Body of pancreas (tissue), 4 donors: ENCODE data around the gene MLNR. TPM values are rescaled to one million over a fixed set of nuclear protein-coding genes. Genes with fewer than 3 reads are reported as not detected.

Experiments
- ATAC-seq: fragments of 150-250 bp; one replicate; pipeline ENCODE4 v1.9.1; 2016
- DNase-seq, 4 donors: peaks; one replicate each; pipeline ENCODE4 v3.0.0-alpha.2; 2019
- H3K27ac ChIP-seq, 4 donors: fragments of 200-600 bp; sonication (generic); 1 replicate in 3 of 4; 2 replicates in 1 of 4; pipeline versions ENCODE4 v1.5.1 to v1.6.1; 2016 to 2019; ENCODE audit warnings: mild to moderate bottlenecking in 1 of 4, mixed read lengths in 1 of 4, moderate library complexity in 1 of 4
- H3K27me3 ChIP-seq, 2 donors: fragments of 200-600 bp; sonication (generic); one replicate each; pipeline ENCODE4 v1.6.0; 2016; ENCODE audit warnings: mild to moderate bottlenecking in 1 of 2
- H3K36me3 ChIP-seq, 2 donors: fragments of 200-600 bp; sonication (generic); replicated peaks in 1 of 2; 2 replicates each; pipeline ENCODE4 v1.5.1; 2016; ENCODE audit warnings: low read depth in 2 of 2; ENCODE audit not compliant: insufficient read depth in 1 of 2
- H3K4me1 ChIP-seq: fragments of 200-600 bp; sonication (generic); one replicate; pipeline ENCODE4 v1.6.0; 2016
- H3K4me3 ChIP-seq, 2 donors: fragments of 200-600 bp; sonication (generic); 1 replicate in 1 of 2; 2 replicates in 1 of 2; pipeline ENCODE4 v1.5.1; 2016 to 2019
- H3K9me3 ChIP-seq, 3 donors: fragments of 200-600 bp; sonication (generic); 1 replicate in 2 of 3; 2 replicates in 1 of 3; pipeline ENCODE4 v1.5.1; 2016
- POLR2A ChIP-seq, 3 donors: fragments of 450-650 bp; IDR thresholded peaks; one replicate each; pipeline ENCODE4 v1.6.1; 2016; ENCODE audit warnings: antibody characterized with exemption in 3 of 3, mild to moderate bottlenecking in 2 of 3
- WGBS, 2 donors: methylation state at CpG; one replicate each; pipeline ENCODE4 v1.1.5; 2017; 5-methylcytosine and 5-hydroxymethylcytosine counted together
- intact Hi-C: fragments of 100-400 bp; cut with DNase I; formaldehyde crosslinking; loops from one replicate; pipeline ENCODE4 v1.15.1; 2023
- small RNA-seq: library from RNA; depleted of rRNA; stranded (forward); fragments of <200 nt; gene quantifications from one replicate; pipeline ENCODE3, GENCODE V24; 2016
- total RNA-seq, 2 donors: library from RNA; depleted of rRNA; stranded (reverse); fragments of >200 nt; gene quantifications; one replicate each; pipeline ENCODE4 v1.1.0, GENCODE V29; 2016
- TF ChIP-seq, protein P1 (sequence below), 7 experiments: fragments of 450-650 bp in 4 of 7; fragments of 200-600 bp in 3 of 7; sonication (generic) in 3 of 7; IDR thresholded peaks; one replicate each; pipeline ENCODE4 v1.5.1; 2016 to 2019; ENCODE audit warnings: antibody characterized with exemption in 7 of 7

The MLNR gene
- total RNA-seq, 2 donors from 2014 or later, result not detected

- no peaks in the 10 kb centered on the region for H3K27me3 ChIP-seq
- no peaks in the 10 kb centered on the region for H3K9me3 ChIP-seq
- H3K27ac ChIP-seq, result no peak overlapping the region
- H3K36me3 ChIP-seq, result peaks cover 0 to 7% of the 10 kb centered on the region in 2 donors
- WGBS, 2 donors, result 75 to 78% methylated on average over 2 of the region's 2 CpGs
- DNase-seq (no peak), ATAC-seq (no peak)
- intact Hi-C loops, result no loop called here
- H3K4me3 ChIP-seq, result no peak overlapping the region
- no peaks in the 10 kb centered on the region for H3K4me1 ChIP-seq
- no peak for TF ChIP-seq POLR2A (IDR thresholded peaks at IDR 0.05)
- TF ChIP-seq, protein P1, sequence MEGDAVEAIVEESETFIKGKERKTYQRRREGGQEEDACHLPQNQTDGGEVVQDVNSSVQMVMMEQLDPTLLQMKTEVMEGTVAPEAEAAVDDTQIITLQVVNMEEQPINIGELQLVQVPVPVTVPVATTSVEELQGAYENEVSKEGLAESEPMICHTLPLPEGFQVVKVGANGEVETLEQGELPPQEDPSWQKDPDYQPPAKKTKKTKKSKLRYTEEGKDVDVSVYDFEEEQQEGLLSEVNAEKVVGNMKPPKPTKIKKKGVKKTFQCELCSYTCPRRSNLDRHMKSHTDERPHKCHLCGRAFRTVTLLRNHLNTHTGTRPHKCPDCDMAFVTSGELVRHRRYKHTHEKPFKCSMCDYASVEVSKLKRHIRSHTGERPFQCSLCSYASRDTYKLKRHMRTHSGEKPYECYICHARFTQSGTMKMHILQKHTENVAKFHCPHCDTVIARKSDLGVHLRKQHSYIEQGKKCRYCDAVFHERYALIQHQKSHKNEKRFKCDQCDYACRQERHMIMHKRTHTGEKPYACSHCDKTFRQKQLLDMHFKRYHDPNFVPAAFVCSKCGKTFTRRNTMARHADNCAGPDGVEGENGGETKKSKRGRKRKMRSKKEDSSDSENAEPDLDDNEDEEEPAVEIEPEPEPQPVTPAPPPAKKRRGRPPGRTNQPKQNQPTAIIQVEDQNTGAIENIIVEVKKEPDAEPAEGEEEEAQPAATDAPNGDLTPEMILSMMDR (IDR thresholded peaks at IDR 0.05), result no peak
Measured at GRCh38 chr13:49265822-49266221, 45.7 kb downstream of the MLNR start.

DNA sequence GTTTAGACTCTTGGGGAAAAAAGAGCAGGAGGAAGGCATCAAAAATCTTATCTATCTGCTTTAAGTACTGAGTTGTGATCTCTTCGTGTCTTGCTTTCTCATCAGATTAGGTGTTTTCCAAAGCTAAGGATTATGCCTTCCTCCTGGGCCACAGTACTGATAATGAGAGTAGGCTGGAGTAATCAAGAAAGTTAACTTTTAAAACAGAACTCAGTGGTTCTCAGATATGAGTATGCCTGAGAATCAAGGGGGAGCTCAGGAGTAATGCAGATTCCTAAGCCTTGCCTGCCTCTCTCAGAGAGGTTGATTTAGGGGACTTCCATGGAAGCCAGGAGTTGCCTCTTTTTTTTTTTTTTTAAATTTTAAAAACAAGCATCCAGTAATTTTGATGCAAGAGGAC, 51.1 kb downstream of the MLNR start:
- H3K4me1 ChIP-seq, result no peaks in the 10 kb centered on the region
- peaks cover 0 to 5% of the 10 kb centered on the region in 2 donors for H3K36me3 ChIP-seq
- DNase-seq (no peak), ATAC-seq (no peak)
- intact Hi-C loops, result no loop called here
- TF ChIP-seq, protein P1 (IDR thresholded peaks at IDR 0.05), result no peak
- TF ChIP-seq POLR2A (IDR thresholded peaks at IDR 0.05), result no peak
- 33 to 77% methylated on average over 1 of the region's 1 CpG for WGBS, 2 donors
- no peaks in the 10 kb centered on the region for H3K9me3 ChIP-seq
- H3K27me3 ChIP-seq, result no peaks in the 10 kb centered on the region
- H3K4me3 ChIP-seq, result no peak overlapping the region
- H3K27ac ChIP-seq, result no peak overlapping the region

Small RNAs within 50 kb of the gene (small RNA-seq; reads per million reads assigned to genes)
- not detected for gene COX7CP1

Other genes starting within 250 kb of the MLNR start
- 10 to 100 TPM; 53.7 to 62.8 TPM for gene FNDC3A, start 244.4 kb upstream of the MLNR start, total RNA-seq
- gene CDADC1, start 27.6 kb downstream of the MLNR start, total RNA-seq, result 1 to 10 TPM; 3.9 to 5.6 TPM
- gene CAB39L, start 223.7 kb downstream of the MLNR start, total RNA-seq, result 10 to 100 TPM in 1 of 2 donors, 1 to 10 TPM in 1; 6.9 to 13.0 TPM
- 1 to 10 TPM; 4.9 to 8.6 TPM for gene SETDB2, start 223.9 kb downstream of the MLNR start, total RNA-seq